OCI-LY7 (cell line): ENCODE measurements around the gene DAW1.

Source experiments
- CTCF ChIP-seq: fragments of 200-600 bp; sonication (generic); conservative IDR thresholded peaks from 2 replicates; pipeline ENCODE4 v1.5.1; 2014; ENCODE audit warnings: mild to moderate bottlenecking, antibody characterized with exemption, low read length, moderate library complexity, mixed read lengths
- EZH2phosphoT487 ChIP-seq: fragments of 200-600 bp; sonication (generic); IDR thresholded peaks from 2 replicates; pipeline ENCODE4 v1.6.1; 2018; ENCODE audit warnings: low read depth, borderline replicate concordance, mild to moderate bottlenecking, mixed run types, antibody characterized with exemption, low read length, moderate library complexity, mixed read lengths

GRCh38 chr2:227862227-227862740 is 9.1 kb upstream of the DAW1 start:
- peak; percentile 84 for TF ChIP-seq CTCF
- no peak for TF ChIP-seq EZH2phosphoT487
